HepG2 (cell line): ENCODE measurements around the gene GRIN2D. TPM values are rescaled to one million over a fixed set of nuclear protein-coding genes. Genes with fewer than 3 reads are reported as not detected.
A peak's percentile ranks its signal among the peaks of the same experiment; 100 is the strongest.

Source experiments
- CENPX ChIP-seq: sonication (generic); formaldehyde crosslinking; IDR thresholded peaks from 2 replicates; pipeline ENCODE4 v1.9.0; 2021; ENCODE audit warnings: mild to moderate bottlenecking, missing genetic modification reagents, moderate library complexity
- CHD2 ChIP-seq: IDR thresholded peaks from 2 replicates; pipeline ENCODE4 v1.6.1; 2011; ENCODE audit warnings: low read depth, low read length, improper control_type of control experiment
- HMGA1 ChIP-seq: sonication (generic); formaldehyde crosslinking; conservative IDR thresholded peaks from 2 replicates; pipeline ENCODE4 v1.4.0; 2020; ENCODE audit warnings: missing genetic modification reagents
- IKZF4 ChIP-seq: sonication (generic); formaldehyde crosslinking; IDR thresholded peaks from 2 replicates; pipeline ENCODE4 v1.5.1; 2020; ENCODE audit warnings: borderline replicate concordance, mild to moderate bottlenecking, low read depth, missing genetic modification reagents; ENCODE audit errors: not compliant biosample characterization
- MATR3 ChIP-seq: sonication (generic); formaldehyde crosslinking; IDR thresholded peaks from 2 replicates; pipeline ENCODE4 v1.4.0; 2020; ENCODE audit warnings: missing genetic modification reagents
- MIXL1 ChIP-seq: IDR thresholded peaks from 2 replicates; pipeline ENCODE4 v1.6.1; 2016
- MLLT10 ChIP-seq: sonication (generic); formaldehyde crosslinking; IDR thresholded peaks from 2 replicates; pipeline ENCODE4 v1.4.0; 2020; ENCODE audit warnings: missing genetic modification reagents
- NFYB ChIP-seq: sonication (generic); formaldehyde crosslinking; IDR thresholded peaks from 2 replicates; pipeline ENCODE4 v1.4.0; 2020; ENCODE audit warnings: missing genetic modification reagents
- SIN3A ChIP-seq: IDR thresholded peaks from 2 replicates; pipeline ENCODE4 v1.6.1; 2011; ENCODE audit warnings: low read depth, mild to moderate bottlenecking, control low read depth, low read length, borderline replicate concordance
- SMARCE1 ChIP-seq: fragments of 450-650 bp; IDR thresholded peaks from 2 replicates; pipeline ENCODE4 v1.6.1; 2017; ENCODE audit warnings: borderline replicate concordance
- SUZ12 ChIP-seq: fragments of 150-350 bp; IDR thresholded peaks from 2 replicates; pipeline ENCODE4 v1.6.1; 2014; ENCODE audit warnings: low read depth, low read length
- TRIM24 ChIP-seq: sonication (generic); formaldehyde crosslinking; IDR thresholded peaks from 2 replicates; pipeline ENCODE4 v1.8.0; 2022; ENCODE audit warnings: mild to moderate bottlenecking, missing genetic modification reagents
- ZNF253 ChIP-seq: sonication (generic); formaldehyde crosslinking; IDR thresholded peaks from 2 replicates; pipeline ENCODE4 v1.8.0; 2022; ENCODE audit warnings: mild to moderate bottlenecking, missing genetic modification reagents, borderline replicate concordance
- ZNF446 ChIP-seq: sonication (generic); formaldehyde crosslinking; IDR thresholded peaks from 2 replicates; pipeline ENCODE4 v1.5.0; 2020; ENCODE audit warnings: mild to moderate bottlenecking, missing genetic modification reagents
- polyA plus RNA-seq, 8 experiments: library from polyadenylated mRNA; depleted of rRNA in 3 of 8; stranded (reverse) in 7 of 8; unstranded in 1 of 8; fragments of >200 nt; fragmentation: Illumina TruSeq in 4 of 8; extraction: Trizol in 4 of 8; gene quantifications; 2 replicates each; pipeline versions ENCODE4 v1.2.1 to v1.2.3, GENCODE V29; 2011 to 2016; ENCODE audit warnings: low read depth in 4 of 8, missing spikeins in 1 of 8, mixed read lengths in 1 of 8; ENCODE audit not compliant: insufficient read depth in 1 of 8
- total RNA-seq, 5 experiments: library from RNA; depleted of rRNA; stranded (reverse); fragments of >200 nt; fragmentation: Illumina TruSeq; extraction: Trizol; gene quantifications; 2 replicates each; pipeline ENCODE4 v1.2.3, GENCODE V29; 2016; ENCODE audit warnings: low read depth in 1 of 5
- TF ChIP-seq, protein P1 (sequence below), 2 experiments: sonication (generic) in 1 of 2; formaldehyde crosslinking in 1 of 2; IDR thresholded peaks; 2 replicates each; pipeline versions ENCODE4 v1.6.1 to v1.9.0; 2014 to 2022; ENCODE audit warnings: antibody characterized with exemption in 1 of 2, borderline replicate concordance in 1 of 2, inconsistent platforms in 1 of 2, low read depth in 1 of 2, missing genetic modification reagents in 1 of 2
- TF ChIP-seq, protein P2 (sequence below): fragments of 450-650 bp; IDR thresholded peaks from 2 replicates; pipeline ENCODE4 v1.6.1; 2017; ENCODE audit warnings: mild to moderate bottlenecking

The GRIN2D gene
- total and polyA plus RNA-seq, 2 of the 13 experiments (the other 11 are each of a cell fraction or from before 2014, with no cell fraction given), result 0.02 to 0.13 TPM

DNA sequence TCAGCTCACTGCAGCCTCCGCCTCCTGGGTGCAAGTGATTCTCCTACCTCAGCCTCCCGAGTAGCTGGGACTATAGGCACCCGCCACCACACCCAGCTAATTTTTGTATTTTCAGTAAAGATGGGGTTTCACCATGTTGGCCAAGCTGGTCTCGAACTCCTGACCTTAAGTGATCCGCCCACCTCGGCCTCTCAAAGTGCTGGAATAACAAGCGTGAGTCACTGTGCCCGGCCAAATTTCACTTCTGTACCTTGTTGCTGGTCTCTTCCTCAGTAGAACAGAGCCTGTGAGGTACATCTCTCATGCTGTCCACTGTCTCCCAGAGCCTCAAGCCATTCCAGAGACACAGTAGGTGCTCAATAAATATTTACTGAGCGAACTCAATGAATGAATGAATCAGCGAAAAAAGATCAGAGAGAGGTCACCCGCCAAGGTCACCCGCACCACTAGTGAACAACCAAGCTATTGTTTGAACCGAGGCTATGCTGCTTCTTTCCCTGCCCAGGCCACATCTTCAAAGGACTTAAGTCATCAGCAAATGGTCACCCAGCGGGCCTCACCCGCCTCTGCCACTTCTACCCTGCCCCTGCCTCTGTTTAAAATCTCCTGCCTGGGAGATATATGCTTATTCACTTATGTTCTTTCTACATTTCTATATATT is 39.0 kb upstream of the GRIN2D start (continued):
- TF ChIP-seq, protein P1, sequence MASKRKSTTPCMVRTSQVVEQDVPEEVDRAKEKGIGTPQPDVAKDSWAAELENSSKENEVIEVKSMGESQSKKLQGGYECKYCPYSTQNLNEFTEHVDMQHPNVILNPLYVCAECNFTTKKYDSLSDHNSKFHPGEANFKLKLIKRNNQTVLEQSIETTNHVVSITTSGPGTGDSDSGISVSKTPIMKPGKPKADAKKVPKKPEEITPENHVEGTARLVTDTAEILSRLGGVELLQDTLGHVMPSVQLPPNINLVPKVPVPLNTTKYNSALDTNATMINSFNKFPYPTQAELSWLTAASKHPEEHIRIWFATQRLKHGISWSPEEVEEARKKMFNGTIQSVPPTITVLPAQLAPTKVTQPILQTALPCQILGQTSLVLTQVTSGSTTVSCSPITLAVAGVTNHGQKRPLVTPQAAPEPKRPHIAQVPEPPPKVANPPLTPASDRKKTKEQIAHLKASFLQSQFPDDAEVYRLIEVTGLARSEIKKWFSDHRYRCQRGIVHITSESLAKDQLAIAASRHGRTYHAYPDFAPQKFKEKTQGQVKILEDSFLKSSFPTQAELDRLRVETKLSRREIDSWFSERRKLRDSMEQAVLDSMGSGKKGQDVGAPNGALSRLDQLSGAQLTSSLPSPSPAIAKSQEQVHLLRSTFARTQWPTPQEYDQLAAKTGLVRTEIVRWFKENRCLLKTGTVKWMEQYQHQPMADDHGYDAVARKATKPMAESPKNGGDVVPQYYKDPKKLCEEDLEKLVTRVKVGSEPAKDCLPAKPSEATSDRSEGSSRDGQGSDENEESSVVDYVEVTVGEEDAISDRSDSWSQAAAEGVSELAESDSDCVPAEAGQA (IDR thresholded peaks at IDR 0.05; ENCODE audit: low read depth), result 0 out of 2 replicates have a peak, but pooled peaks have one; percentile 59
- TF ChIP-seq, protein P1 (CRISPR knock-in tag; IDR thresholded peaks at IDR 0.05; ENCODE audit: borderline replicate concordance), result no peak
- no peak for TF ChIP-seq SMARCE1
- TF ChIP-seq MATR3 (CRISPR knock-in tag), result no peak
- no peak for TF ChIP-seq SUZ12
- no peak for TF ChIP-seq NFYB
- TF ChIP-seq, protein P2, sequence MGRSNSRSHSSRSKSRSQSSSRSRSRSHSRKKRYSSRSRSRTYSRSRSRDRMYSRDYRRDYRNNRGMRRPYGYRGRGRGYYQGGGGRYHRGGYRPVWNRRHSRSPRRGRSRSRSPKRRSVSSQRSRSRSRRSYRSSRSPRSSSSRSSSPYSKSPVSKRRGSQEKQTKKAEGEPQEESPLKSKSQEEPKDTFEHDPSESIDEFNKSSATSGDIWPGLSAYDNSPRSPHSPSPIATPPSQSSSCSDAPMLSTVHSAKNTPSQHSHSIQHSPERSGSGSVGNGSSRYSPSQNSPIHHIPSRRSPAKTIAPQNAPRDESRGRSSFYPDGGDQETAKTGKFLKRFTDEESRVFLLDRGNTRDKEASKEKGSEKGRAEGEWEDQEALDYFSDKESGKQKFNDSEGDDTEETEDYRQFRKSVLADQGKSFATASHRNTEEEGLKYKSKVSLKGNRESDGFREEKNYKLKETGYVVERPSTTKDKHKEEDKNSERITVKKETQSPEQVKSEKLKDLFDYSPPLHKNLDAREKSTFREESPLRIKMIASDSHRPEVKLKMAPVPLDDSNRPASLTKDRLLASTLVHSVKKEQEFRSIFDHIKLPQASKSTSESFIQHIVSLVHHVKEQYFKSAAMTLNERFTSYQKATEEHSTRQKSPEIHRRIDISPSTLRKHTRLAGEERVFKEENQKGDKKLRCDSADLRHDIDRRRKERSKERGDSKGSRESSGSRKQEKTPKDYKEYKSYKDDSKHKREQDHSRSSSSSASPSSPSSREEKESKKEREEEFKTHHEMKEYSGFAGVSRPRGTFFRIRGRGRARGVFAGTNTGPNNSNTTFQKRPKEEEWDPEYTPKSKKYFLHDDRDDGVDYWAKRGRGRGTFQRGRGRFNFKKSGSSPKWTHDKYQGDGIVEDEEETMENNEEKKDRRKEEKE, result no peak
- TF ChIP-seq HMGA1 (CRISPR knock-in tag), result no peak
- TF ChIP-seq TRIM24 (CRISPR knock-in tag), result no peak
- no peak for TF ChIP-seq ZNF253 (CRISPR knock-in tag)
- TF ChIP-seq MIXL1, result peak; percentile 91
- TF ChIP-seq CENPX, result no peak
- no peak for TF ChIP-seq ZNF446 (CRISPR knock-in tag)
- TF ChIP-seq SIN3A, result 0 out of 2 replicates have a peak, but pooled peaks have one; percentile 53
- no peak for TF ChIP-seq IKZF4 (CRISPR knock-in tag)
- no peak for TF ChIP-seq MLLT10 (CRISPR knock-in tag)
- no peak for TF ChIP-seq CHD2
